GM12865 (cell line): ENCODE data around the gene MIB1.

Experiments
- DNase-seq: peaks from one replicate; pipeline ENCODE4 v3.0.0; 2010; ENCODE audit warnings: low read depth
- H3K4me3 ChIP-seq: 2 replicates; pipeline ENCODE4 v1.5.1; 2011; ENCODE audit warnings: mild to moderate bottlenecking, low read depth, low read length, control low read depth
- CTCF ChIP-seq: IDR thresholded peaks from 2 replicates; pipeline ENCODE4 v1.5.1; 2011; ENCODE audit warnings: low read length, control low read depth, low read depth, inconsistent platforms; ENCODE audit not compliant: insufficient read depth; ENCODE audit errors: missing control alignments

Gene MIB1

GRCh38 chr18:21897811-21898210, 157.2 kb downstream of the MIB1 start:
- DNase-seq: peak; percentile 59
- H3K4me3 ChIP-seq: no peak overlapping the region
- peak; percentile 79 for TF ChIP-seq CTCF

- DNase-seq: no peak
- no peak overlapping the region for H3K4me3 ChIP-seq
- no peak for TF ChIP-seq CTCF
Observed at GRCh38 chr18:21900605-21901352, 160.2 kb downstream of the MIB1 start.

GRCh38 chr18:21901423-21901945, 160.9 kb downstream of the MIB1 start:
- DNase-seq: no peak
- no peak overlapping the region for H3K4me3 ChIP-seq
- no peak for TF ChIP-seq CTCF

GRCh38 chr18:21903709-21904108, 163.1 kb downstream of the MIB1 start:
- H3K4me3 ChIP-seq: no peak overlapping the region
- no peak for TF ChIP-seq CTCF
- DNase-seq: no peak

- no peak for TF ChIP-seq CTCF
- H3K4me3 ChIP-seq: no peak overlapping the region
- no peak for DNase-seq
Observed at GRCh38 chr18:21904856-21905255, 164.3 kb downstream of the MIB1 start.

- H3K4me3 ChIP-seq: no peak overlapping the region
- no peak for TF ChIP-seq CTCF
- no peak for DNase-seq
Observed at GRCh38 chr18:21907451-21907850, 166.9 kb downstream of the MIB1 start.

- DNase-seq: no peak
- no peak overlapping the region for H3K4me3 ChIP-seq
- TF ChIP-seq CTCF: no peak
Observed at GRCh38 chr18:21908711-21909110, 168.1 kb downstream of the MIB1 start.
